Neural progenitor cell (in vitro differentiated cells): ENCODE data around the gene PRRG1. TPM values are rescaled to one million over a fixed set of nuclear protein-coding genes. Genes with fewer than 3 reads are reported as not detected.
"Not testable (repeated sequence)": the region's sequence is repeated elsewhere in the genome, so short reads cannot be mapped to it uniquely, and the experiment has no call there.

ENCODE experiments used
- DNase-seq: peaks from one replicate; pipeline ENCODE4 v3.0.0-alpha.2; 2016; ENCODE audit warnings: low spot score
- H2AFZ ChIP-seq: fragments of 200-600 bp; sonication (generic); replicated peaks from 2 replicates; pipeline ENCODE4 v1.6.1; 2016; ENCODE audit warnings: antibody characterized with exemption
- H3F3A ChIP-seq: fragments of 200-600 bp; sonication (generic); 2 replicates; pipeline ENCODE4 v1.6.1; 2016; ENCODE audit warnings: antibody characterized with exemption, low read depth
- H3K27ac ChIP-seq: fragments of 200-600 bp; sonication (generic); 2 replicates; pipeline ENCODE4 v1.5.1; 2016; ENCODE audit warnings: mild to moderate bottlenecking
- H3K27me3 ChIP-seq: fragments of 200-600 bp; sonication (generic); 2 replicates; pipeline ENCODE4 v1.6.1; 2016; ENCODE audit warnings: mild to moderate bottlenecking, moderate library complexity
- H3K36me3 ChIP-seq: fragments of 200-600 bp; sonication (generic); 2 replicates; pipeline ENCODE4 v1.5.1; 2016
- H3K4me1 ChIP-seq: fragments of 200-600 bp; sonication (generic); 2 replicates; pipeline ENCODE4 v1.6.1; 2016; ENCODE audit warnings: mixed run types
- H3K4me2 ChIP-seq: fragments of 200-600 bp; sonication (generic); 2 replicates; pipeline ENCODE4 v1.6.1; 2016
- H3K4me3 ChIP-seq: fragments of 200-600 bp; sonication (generic); 2 replicates; pipeline ENCODE4 v1.5.1; 2016
- H3K79me2 ChIP-seq: fragments of 200-600 bp; sonication (generic); 2 replicates; pipeline ENCODE4 v1.6.1; 2016; ENCODE audit warnings: low read depth
- H3K9ac ChIP-seq: fragments of 200-600 bp; sonication (generic); 2 replicates; pipeline ENCODE4 v1.6.1; 2016
- H3K9me3 ChIP-seq: fragments of 200-600 bp; sonication (generic); 2 replicates; pipeline ENCODE4 v1.5.1; 2016; ENCODE audit warnings: low read depth
- H4K20me1 ChIP-seq: fragments of 200-600 bp; sonication (generic); 2 replicates; pipeline ENCODE4 v1.6.1; 2016; ENCODE audit warnings: low read depth
- H3K27ac Mint-ChIP-seq: 3 replicates; pipeline ENCODE4 v1.8.0; 2021; ENCODE audit warnings: mixed read lengths
- H3K27me3 Mint-ChIP-seq: 2 replicates; pipeline ENCODE4 v1.8.0; 2022; ENCODE audit warnings: low read depth, mild to moderate bottlenecking, inconsistent platforms, moderate library complexity, mixed read lengths; ENCODE audit not compliant: insufficient read depth
- H3K36me3 Mint-ChIP-seq: 3 replicates; pipeline ENCODE4 v1.8.0; 2021; ENCODE audit warnings: mixed read lengths
- H3K4me1 Mint-ChIP-seq: 3 replicates; pipeline ENCODE4 v1.8.0; 2021; ENCODE audit warnings: mixed read lengths
- H3K4me3 Mint-ChIP-seq: 3 replicates; pipeline ENCODE4 v1.8.0; 2021; ENCODE audit warnings: mild to moderate bottlenecking, moderate library complexity, mixed read lengths
- H3K9me3 Mint-ChIP-seq: 3 replicates; pipeline ENCODE4 v1.8.0; 2020; ENCODE audit warnings: mixed read lengths
- CTCF ChIP-seq: fragments of 200-600 bp; sonication (generic); IDR thresholded peaks from 2 replicates; pipeline ENCODE4 v1.5.1; 2017; ENCODE audit warnings: antibody characterized with exemption, mild to moderate bottlenecking
- EZH2 ChIP-seq: fragments of 200-600 bp; sonication (generic); IDR thresholded peaks from 2 replicates; pipeline ENCODE4 v1.6.1; 2017; ENCODE audit warnings: antibody characterized with exemption, mild to moderate bottlenecking, moderate library complexity
- EZH2phosphoT487 ChIP-seq: fragments of 200-600 bp; sonication (generic); IDR thresholded peaks from 2 replicates; pipeline ENCODE4 v1.6.1; 2017; ENCODE audit warnings: antibody characterized with exemption
- total RNA-seq: library from RNA; depleted of rRNA; stranded (reverse); fragments of >200 nt; gene quantifications from 2 replicates; pipeline ENCODE4 v1.2.3, GENCODE V29; 2015; ENCODE audit warnings: low replicate concordance

PRRG1 gene
- total RNA-seq, 1 donor from 2014 or later = 8.7 TPM

DNA sequence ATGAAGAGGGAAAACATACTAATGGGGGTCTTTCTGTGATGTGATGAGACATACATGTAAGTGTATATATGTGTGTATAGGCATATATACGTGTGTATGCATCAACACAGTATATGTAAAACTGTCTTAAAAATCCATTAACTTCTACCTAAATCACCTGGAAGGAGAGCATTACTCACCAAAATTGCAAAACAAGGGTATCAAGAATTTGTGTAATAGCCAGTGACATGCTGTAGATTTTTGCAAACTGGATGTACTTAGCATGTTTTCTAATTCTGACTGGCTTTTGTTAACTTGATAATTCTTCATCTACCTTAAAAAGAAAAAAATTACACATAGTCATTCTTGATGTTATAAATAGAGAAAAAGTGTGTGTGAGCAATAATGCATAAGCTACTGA is 104.7 kb downstream of the PRRG1 start:
- no peak overlapping the region for H3K4me3 ChIP-seq
- Mint-ChIP-seq H3K4me1 (no peaks in the 10 kb centered on the region), H3K9me3 (peaks cover 2% of the 10 kb centered on the region), H3K27me3 (no peaks in the 10 kb centered on the region), H3K27ac (no peak overlapping the region), H3K36me3 (peaks cover 3% of the 10 kb centered on the region), H3K4me3 (no peak overlapping the region)
- H3K4me1 ChIP-seq = peaks cover 11% of the 10 kb centered on the region
- no peak for DNase-seq
- H3K4me2 ChIP-seq = no peak overlapping the region
- no peaks in the 10 kb centered on the region for H3F3A ChIP-seq
- no peaks in the 10 kb centered on the region for H3K79me2 ChIP-seq
- H3K27ac ChIP-seq = no peak overlapping the region
- H3K27me3 ChIP-seq = no peaks in the 10 kb centered on the region
- no peaks in the 10 kb centered on the region for H4K20me1 ChIP-seq
- H3K9ac ChIP-seq = no peak overlapping the region
- H2AFZ ChIP-seq = no peak overlapping the region
- no peaks in the 10 kb centered on the region for H3K9me3 ChIP-seq
- TF ChIP-seq EZH2 (no peak), CTCF (no peak), EZH2phosphoT487 (no peak)
- H3K36me3 ChIP-seq = no peaks in the 10 kb centered on the region

GRCh38 chrX:37454537-37455285 is 105.5 kb downstream of the PRRG1 start:
- Mint-ChIP-seq H3K36me3 (peaks cover 3% of the 10 kb centered on the region), H3K4me1 (no peaks in the 10 kb centered on the region), H3K27me3 (no peaks in the 10 kb centered on the region), H3K4me3 (no peak overlapping the region), H3K9me3 (peaks cover 2% of the 10 kb centered on the region), H3K27ac (no peak overlapping the region)
- Histone ChIP-seq H3K79me2 (no peaks in the 10 kb centered on the region), H3K36me3 (no peaks in the 10 kb centered on the region), H3K4me2 (no peak overlapping the region), H3K9ac (no peak overlapping the region), H3K27me3 (no peaks in the 10 kb centered on the region), H4K20me1 (no peaks in the 10 kb centered on the region), H3K4me1 (peaks cover 11% of the 10 kb centered on the region), H3F3A (no peaks in the 10 kb centered on the region), H3K9me3 (no peaks in the 10 kb centered on the region), H2AFZ (no peak overlapping the region), H3K27ac (no peak overlapping the region), H3K4me3 (no peak overlapping the region)
- DNase-seq = no peak
- no peak for TF ChIP-seq CTCF
- no peak for TF ChIP-seq EZH2phosphoT487
- TF ChIP-seq EZH2 = no peak

DNA sequence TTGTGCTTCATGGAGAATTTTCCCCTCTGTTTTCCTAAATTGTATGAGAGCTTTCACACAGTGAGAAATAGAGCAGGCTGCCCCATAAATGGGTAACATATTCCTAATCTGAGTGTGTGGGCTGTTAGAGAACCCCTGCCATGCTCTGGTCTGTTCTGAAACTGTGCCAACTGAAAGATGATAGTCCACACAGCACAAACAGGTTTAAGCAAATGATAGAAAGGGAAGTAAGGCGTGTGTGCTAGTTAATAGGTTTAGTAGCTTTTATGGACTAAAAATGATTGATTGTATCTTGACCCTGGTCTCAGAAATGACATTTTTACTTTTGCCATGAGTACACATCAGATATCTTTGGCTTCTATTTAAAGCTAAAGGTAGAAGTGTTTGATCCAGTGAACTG is 106.2 kb downstream of the PRRG1 start:
- Mint-ChIP-seq H3K9me3 (peaks cover 2% of the 10 kb centered on the region), H3K4me3 (no peak overlapping the region), H3K27me3 (no peaks in the 10 kb centered on the region), H3K36me3 (peaks cover 3% of the 10 kb centered on the region), H3K27ac (no peak overlapping the region), H3K4me1 (no peaks in the 10 kb centered on the region)
- Histone ChIP-seq H2AFZ (no peak overlapping the region), H3K36me3 (no peaks in the 10 kb centered on the region), H4K20me1 (no peaks in the 10 kb centered on the region), H3K27ac (no peak overlapping the region), H3K79me2 (no peaks in the 10 kb centered on the region), H3K9ac (no peak overlapping the region), H3K4me3 (no peak overlapping the region), H3K27me3 (no peaks in the 10 kb centered on the region), H3K9me3 (no peaks in the 10 kb centered on the region), H3K4me2 (no peak overlapping the region), H3K4me1 (peaks cover 11% of the 10 kb centered on the region), H3F3A (no peaks in the 10 kb centered on the region)
- TF ChIP-seq EZH2 = no peak
- no peak for TF ChIP-seq EZH2phosphoT487
- TF ChIP-seq CTCF = no peak
- DNase-seq = no peak

GRCh38 chrX:37460285-37460684 is 111.1 kb downstream of the PRRG1 start:
- not testable (repeated sequence) for H3K27ac ChIP-seq, H3K9me3 Mint-ChIP-seq, H3F3A ChIP-seq, H3K27me3 ChIP-seq, H3K9me3 ChIP-seq, H3K4me1 Mint-ChIP-seq, H3K4me3 ChIP-seq, H3K9ac ChIP-seq, H3K4me3 Mint-ChIP-seq, H3K36me3 ChIP-seq, H3K36me3 Mint-ChIP-seq, DNase-seq, H3K27me3 Mint-ChIP-seq, H3K4me2 ChIP-seq, H3K79me2 ChIP-seq, H4K20me1 ChIP-seq, H3K27ac Mint-ChIP-seq, H2AFZ ChIP-seq
- peaks cover 11% of the 10 kb centered on the region for H3K4me1 ChIP-seq
